Measurements from ENCODE around the gene TMEM30B. TPM values are rescaled to one million over a fixed set of nuclear protein-coding genes. Genes with fewer than 3 reads are reported as not detected.

The TMEM30B gene
- polyA plus RNA-seq, 1 of the 3 experiments (the other 2 are of a cell fraction) = 0.15 TPM

Other genes starting within 250 kb of the TMEM30B start
- gene PRKCH, start 40.2 kb upstream of the TMEM30B start, polyA plus RNA-seq (2012; rRNA removed) = 3.9 and 4.2 TPM in 2 replicates

Measured in SK-N-SH (cell line).